HFF-Myc (cell line): Measurements from ENCODE around the gene UGT1A4.

Experiments
- DNase-seq: peaks from one replicate; pipeline ENCODE4 v3.0.0-alpha.2; 2011; ENCODE audit warnings: low read depth; ENCODE audit errors: extremely low read depth
- H3K4me3 ChIP-seq: replicated peaks from 2 replicates; pipeline ENCODE4 v1.5.1; 2011; ENCODE audit warnings: low read depth, mild to moderate bottlenecking, control low read depth, low read length
- CTCF ChIP-seq: IDR thresholded peaks from 2 replicates; pipeline ENCODE4 v1.5.1; 2012; ENCODE audit warnings: mild to moderate bottlenecking, low read depth, low read length, control low read depth; ENCODE audit errors: missing control alignments

UGT1A4 gene

GRCh38 chr2:233818639-233819621 is 100.4 kb downstream of the UGT1A4 start:
- no peak for DNase-seq
- H3K4me3 ChIP-seq: no peak overlapping the region
- no peak for TF ChIP-seq CTCF

GRCh38 chr2:233819884-233820773 is 101.6 kb downstream of the UGT1A4 start:
- H3K4me3 ChIP-seq: no peak overlapping the region
- no peak for TF ChIP-seq CTCF
- no peak for DNase-seq

- no peak for TF ChIP-seq CTCF
- no peak for DNase-seq
Measured at GRCh38 chr2:233820774-233821105, 102.2 kb downstream of the UGT1A4 start.

GRCh38 chr2:233821196-233821595 is 102.7 kb downstream of the UGT1A4 start:
- DNase-seq: no peak
- no peak overlapping the region for H3K4me3 ChIP-seq
- no peak for TF ChIP-seq CTCF

More at GRCh38 chr2:233820774-233821105, 102.2 kb downstream of the UGT1A4 start:
- H3K4me3 ChIP-seq: no peak overlapping the region

GRCh38 chr2:233821709-233822100 is 103.2 kb downstream of the UGT1A4 start:
- no peak for DNase-seq
- no peak for TF ChIP-seq CTCF

GRCh38 chr2:233822101-233822771 is 103.7 kb downstream of the UGT1A4 start:
- TF ChIP-seq CTCF: no peak
- DNase-seq: no peak
- no peak overlapping the region for H3K4me3 ChIP-seq

More at GRCh38 chr2:233821709-233822100, 103.2 kb downstream of the UGT1A4 start:
- no peak overlapping the region for H3K4me3 ChIP-seq
